ENCODE results near the gene CPT1A.

- TF ChIP-seq POLR2A (IDR thresholded peaks at IDR 0.05) (no peak), CTCF (IDR thresholded peaks at IDR 0.05) (no peak), POLR2AphosphoS5 (IDR thresholded peaks at IDR 0.05) (no peak)
These were observed 60.9 kb downstream of the CPT1A start for GRCh38 chr11:68780829-68781228.

Measured in prostate gland (tissue), 2 donors.